ENCODE data around the gene USP20.
"Not testable (repeated sequence)": the region's sequence is repeated elsewhere in the genome, so short reads cannot be mapped to it uniquely, and the experiment has no call there.

USP20 gene

GRCh38 chr9:129889941-129890717 lies 54.9 kb downstream of the USP20 start:
- peak in 1 of 2 donors; percentile 39 for DNase-seq (ENCODE audit: low read depth in 2 of 2)

GRCh38 chr9:129890718-129891299 lies 55.6 kb downstream of the USP20 start:
- not testable (repeated sequence) for DNase-seq (ENCODE audit: low read depth in 2 of 2)

GRCh38 chr9:129891569-129891968 lies 56.3 kb downstream of the USP20 start:
- no peak for DNase-seq (ENCODE audit: low read depth in 2 of 2)

- no peak for DNase-seq (ENCODE audit: low read depth in 2 of 2)
Observed at GRCh38 chr9:129894120-129894823, 59.0 kb downstream of the USP20 start.

GRCh38 chr9:129895376-129896268 lies 60.4 kb downstream of the USP20 start:
- no peak for DNase-seq (ENCODE audit: low read depth in 2 of 2)

- DNase-seq (ENCODE audit: low read depth in 2 of 2) = no peak
Observed at GRCh38 chr9:129897263-129897662, 62.0 kb downstream of the USP20 start.

- no peak for DNase-seq (ENCODE audit: low read depth in 2 of 2)
Observed at GRCh38 chr9:129898185-129898584, 62.9 kb downstream of the USP20 start.

GRCh38 chr9:129899620-129900019 lies 64.4 kb downstream of the USP20 start:
- DNase-seq (ENCODE audit: low read depth in 2 of 2) = no peak

GRCh38 chr9:129900263-129901027 lies 65.2 kb downstream of the USP20 start:
- no peak for DNase-seq (ENCODE audit: low read depth in 2 of 2)

- DNase-seq (ENCODE audit: low read depth in 2 of 2) = no peak
Observed at GRCh38 chr9:129901993-129902739, 66.9 kb downstream of the USP20 start.

- DNase-seq (ENCODE audit: low read depth in 2 of 2) = no peak
Observed at GRCh38 chr9:129902740-129903134, 67.5 kb downstream of the USP20 start.

GRCh38 chr9:129904734-129905133 lies 69.5 kb downstream of the USP20 start:
- no peak for DNase-seq (ENCODE audit: low read depth in 2 of 2)

GRCh38 chr9:129906298-129906697 lies 71.0 kb downstream of the USP20 start:
- no peak for DNase-seq (ENCODE audit: low read depth in 2 of 2)

GRCh38 chr9:129907201-129907600 lies 71.9 kb downstream of the USP20 start:
- no peak for DNase-seq (ENCODE audit: low read depth in 2 of 2)

GRCh38 chr9:129908906-129909305 lies 73.6 kb downstream of the USP20 start:
- DNase-seq (ENCODE audit: low read depth in 2 of 2) = no peak

GRCh38 chr9:129909851-129910250 lies 74.6 kb downstream of the USP20 start:
- DNase-seq (ENCODE audit: low read depth in 2 of 2) = no peak

- no peak for DNase-seq (ENCODE audit: low read depth in 2 of 2)
Observed at GRCh38 chr9:129910628-129911567, 75.6 kb downstream of the USP20 start.

GRCh38 chr9:129914051-129914450 lies 78.8 kb downstream of the USP20 start:
- no peak for DNase-seq (ENCODE audit: low read depth in 2 of 2)

GRCh38 chr9:129916707-129917106 lies 81.4 kb downstream of the USP20 start:
- DNase-seq (ENCODE audit: low read depth in 2 of 2) = no peak

Measured in stimulated activated CD8-positive, alpha-beta memory T cell treated with anti-CD3 and anti-CD28 coated beads, Interleukin-7, amount 100 ng/mL, for 1 hour (primary cell).